HG02884 (cell line): ENCODE results near the gene PELO.
"Not testable (repeated sequence)": the region's sequence is repeated elsewhere in the genome, so short reads cannot be mapped to it uniquely, and the experiment has no call there.

Source experiments
- ATAC-seq: cut with Tn5 transposase; IDR thresholded peaks from one replicate; pipeline ENCODE4 v1.9.1; 2021; ENCODE audit warnings: mild to moderate bottlenecking, moderate library complexity; ENCODE audit not compliant: unreplicated experiment

PELO gene

DNA sequence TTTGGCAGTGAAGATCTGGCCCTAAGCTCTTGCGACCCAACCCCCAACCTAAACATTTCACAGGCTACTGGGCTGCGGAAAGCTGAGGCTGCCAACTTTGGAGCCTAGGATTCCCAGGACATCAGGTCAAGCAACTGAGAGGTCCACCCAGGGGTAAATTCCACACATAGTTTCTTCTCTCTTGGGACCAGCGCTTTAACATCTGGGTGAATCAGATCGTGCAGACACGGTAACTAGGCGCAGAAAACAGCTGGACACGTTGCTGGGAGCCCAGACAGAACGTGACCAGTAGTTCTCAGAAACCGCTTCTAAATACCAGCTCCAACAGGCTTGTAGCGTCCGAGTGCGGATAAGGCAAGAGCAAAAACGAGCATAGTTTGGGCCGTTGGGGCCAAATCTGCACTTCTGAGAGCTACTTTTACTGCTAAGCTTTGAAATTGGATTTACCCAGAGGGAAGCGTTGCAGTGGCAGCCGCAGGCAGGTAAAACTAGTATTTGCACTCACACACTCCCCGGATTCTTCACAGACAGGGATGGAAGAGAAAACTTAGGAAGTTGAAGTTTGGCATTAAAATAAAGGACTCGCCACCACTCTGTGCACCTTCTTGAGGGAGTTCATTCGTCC, 11.8 kb downstream of the PELO start:
- ATAC-seq: peak; percentile 27

GRCh38 chr5:52799983-52800393, 12.3 kb downstream of the PELO start:
- ATAC-seq: peak; percentile 78

- peak; percentile 41 for ATAC-seq
These were observed 12.9 kb downstream of the PELO start for GRCh38 chr5:52800394-52801213.

DNA sequence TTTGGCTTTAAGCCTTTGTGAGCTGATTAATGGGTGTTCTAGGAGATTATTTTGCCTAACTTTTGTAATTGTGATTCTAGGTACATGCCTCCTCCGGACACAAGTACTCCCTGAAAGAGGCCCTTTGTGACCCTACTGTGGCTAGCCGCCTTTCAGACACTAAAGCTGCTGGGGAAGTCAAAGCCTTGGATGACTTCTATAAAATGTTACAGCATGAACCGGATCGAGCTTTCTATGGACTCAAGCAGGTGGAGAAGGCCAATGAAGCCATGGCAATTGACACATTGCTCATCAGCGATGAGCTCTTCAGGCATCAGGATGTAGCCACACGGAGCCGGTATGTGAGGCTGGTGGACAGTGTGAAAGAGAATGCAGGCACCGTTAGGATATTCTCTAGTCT, 13.6 kb downstream of the PELO start:
- no peak for ATAC-seq

GRCh38 chr5:52802272-52802973, 14.7 kb downstream of the PELO start:
- ATAC-seq: no peak

GRCh38 chr5:52802974-52803336, 15.2 kb downstream of the PELO start:
- no peak for ATAC-seq

- no peak for ATAC-seq
These were observed 16.7 kb downstream of the PELO start for GRCh38 chr5:52804387-52804791.

DNA sequence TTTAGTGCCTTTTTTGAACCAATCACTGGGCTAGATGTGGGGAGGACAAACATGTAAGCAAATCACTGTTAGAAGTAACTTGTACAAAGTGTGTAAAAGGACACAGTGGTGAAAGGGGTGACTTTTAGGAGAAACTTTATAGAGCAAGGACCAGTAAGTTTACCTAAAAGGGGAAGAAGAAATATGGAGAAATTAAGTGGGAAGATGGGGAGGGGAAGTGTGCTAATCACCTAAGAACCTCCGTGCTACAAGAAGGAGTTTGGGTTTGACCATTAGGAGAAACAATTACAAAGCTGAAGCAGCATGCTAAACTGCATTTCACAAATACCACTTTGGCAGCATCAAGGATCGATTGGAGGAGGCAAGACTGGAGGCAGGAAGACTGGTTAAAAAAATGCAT, 17.3 kb downstream of the PELO start:
- ATAC-seq: no peak

DNA sequence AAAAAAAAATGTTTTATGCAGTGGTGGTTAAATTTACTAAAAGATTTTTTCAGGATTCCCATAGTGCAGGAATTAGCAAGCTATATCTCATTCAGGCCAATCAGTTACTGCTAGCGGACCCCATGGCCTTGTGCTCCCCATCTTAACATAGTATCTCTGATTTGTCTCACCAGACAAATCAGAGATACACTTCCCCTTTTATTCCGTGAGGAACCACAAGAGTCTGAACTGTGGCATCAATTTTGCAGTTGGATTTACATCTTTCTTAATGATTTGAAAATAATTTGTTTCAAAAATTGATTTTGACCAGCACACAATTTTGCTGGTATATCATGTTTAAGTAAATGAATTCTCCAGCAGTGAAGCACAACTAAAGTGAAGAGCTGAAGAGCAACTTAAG, 17.9 kb downstream of the PELO start:
- no peak for ATAC-seq

DNA sequence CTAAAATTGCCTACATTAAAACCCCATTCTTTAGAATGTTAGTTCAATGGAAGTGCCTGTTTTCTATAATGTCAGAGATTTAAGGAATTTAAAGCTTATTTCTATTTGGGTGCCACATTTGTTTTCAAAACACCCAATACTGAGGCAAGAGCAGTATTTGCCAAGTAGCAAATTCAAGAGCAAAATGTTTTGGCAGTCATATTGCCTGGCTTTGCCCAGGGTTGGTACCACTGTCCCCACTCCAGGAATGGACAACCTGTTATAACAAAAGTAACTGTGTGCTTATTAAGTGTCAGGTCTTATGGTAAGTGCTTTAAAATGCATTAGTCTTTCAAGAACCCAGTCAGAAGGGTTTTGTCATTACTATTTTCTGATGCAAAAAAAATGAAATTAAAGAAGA, 19.3 kb downstream of the PELO start:
- ATAC-seq: no peak

- no peak for ATAC-seq
These were observed 20.0 kb downstream of the PELO start for GRCh38 chr5:52807723-52808122.

GRCh38 chr5:52808316-52808901, 20.7 kb downstream of the PELO start:
- ATAC-seq: no peak

GRCh38 chr5:52809884-52810283, 22.2 kb downstream of the PELO start:
- ATAC-seq: no peak

DNA sequence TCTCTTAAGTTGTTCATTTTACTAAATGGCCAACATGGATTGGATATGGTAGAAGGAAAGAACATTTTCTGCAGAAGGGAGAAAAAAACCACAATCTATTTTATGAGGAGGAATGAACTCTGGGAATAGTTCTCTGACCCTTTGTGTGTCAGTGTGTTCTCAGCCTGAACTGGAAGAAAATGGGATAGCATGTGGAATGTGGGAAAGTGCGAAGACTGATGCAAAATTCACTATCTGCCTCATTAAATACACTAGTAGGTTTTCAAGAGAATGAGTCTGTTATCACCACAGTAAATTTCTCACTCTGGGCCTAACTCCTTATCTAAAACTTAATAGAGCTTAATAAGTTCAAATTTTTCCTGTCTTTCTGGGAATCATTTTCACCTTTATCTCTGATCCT, 22.7 kb downstream of the PELO start:
- no peak for ATAC-seq

GRCh38 chr5:52811067-52811749, 23.5 kb downstream of the PELO start:
- no peak for ATAC-seq

- ATAC-seq: no peak
These were observed 26.8 kb downstream of the PELO start for GRCh38 chr5:52814352-52815148.

DNA sequence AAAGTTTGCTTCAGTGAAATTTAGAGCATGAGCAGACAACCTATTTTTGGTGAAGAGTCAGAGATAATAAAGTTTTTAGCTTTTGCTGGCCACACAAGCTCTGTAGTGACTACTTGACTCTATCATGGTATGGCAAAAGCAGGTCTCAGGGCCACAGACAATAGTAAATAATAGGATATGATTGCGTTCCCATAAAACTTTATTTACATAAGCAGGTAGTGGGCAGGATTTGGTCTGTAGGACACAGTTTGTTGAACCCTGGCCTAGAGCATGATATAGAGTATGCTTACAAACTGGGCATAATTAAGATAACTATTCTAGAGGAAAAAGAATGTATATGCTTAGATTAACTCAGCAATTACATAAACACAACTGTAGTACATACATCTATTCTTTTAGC, 30.1 kb downstream of the PELO start:
- no peak for ATAC-seq

DNA sequence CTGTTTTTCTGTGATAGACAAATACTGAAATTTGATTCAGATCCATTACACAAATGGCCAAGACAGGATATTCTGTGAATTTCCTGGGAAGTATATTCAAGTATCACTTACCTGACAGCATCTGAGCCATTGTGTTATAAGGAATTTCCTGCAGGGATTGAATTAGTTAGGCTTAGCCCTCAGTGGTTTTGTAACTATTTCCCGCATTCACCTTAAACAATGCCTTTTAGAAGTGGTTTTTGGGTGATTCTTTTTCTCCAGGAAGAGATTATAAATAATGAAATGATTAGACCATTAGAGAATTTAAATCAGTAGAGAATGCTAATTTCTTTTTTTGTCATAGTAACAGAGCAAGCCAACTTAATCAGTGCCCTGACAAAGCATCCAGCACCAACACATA, 30.6 kb downstream of the PELO start:
- no peak for ATAC-seq

- ATAC-seq: not testable (repeated sequence)
These were observed 31.1 kb downstream of the PELO start for GRCh38 chr5:52818807-52819206.

DNA sequence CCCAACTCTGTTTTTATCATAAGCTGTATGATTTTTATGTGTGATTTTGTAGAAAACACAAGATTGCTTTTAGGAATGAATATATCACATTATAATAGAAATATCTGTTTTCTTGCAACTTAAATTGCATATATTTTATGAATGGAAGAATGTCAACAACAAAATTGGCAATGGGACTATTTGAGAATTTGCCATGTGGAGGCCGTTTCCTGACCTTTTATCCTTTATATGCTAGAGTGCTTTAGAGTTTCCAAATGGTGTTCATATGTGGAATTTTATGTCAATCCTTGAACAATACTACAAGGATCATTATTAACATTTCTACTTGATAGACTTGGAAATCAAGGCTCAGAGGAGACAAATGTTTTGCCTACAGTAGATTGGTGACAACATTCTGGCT, 34.2 kb downstream of the PELO start:
- no peak for ATAC-seq
